ENCODE measurements around the gene RASGRF1. TPM values are rescaled to one million over a fixed set of nuclear protein-coding genes. Genes with fewer than 3 reads are reported as not detected.
A peak's percentile ranks its signal among the peaks of the same experiment; 100 is the strongest.

Gene RASGRF1
- total RNA-seq, 2 donors from 2014 or later, result not detected

DNA sequence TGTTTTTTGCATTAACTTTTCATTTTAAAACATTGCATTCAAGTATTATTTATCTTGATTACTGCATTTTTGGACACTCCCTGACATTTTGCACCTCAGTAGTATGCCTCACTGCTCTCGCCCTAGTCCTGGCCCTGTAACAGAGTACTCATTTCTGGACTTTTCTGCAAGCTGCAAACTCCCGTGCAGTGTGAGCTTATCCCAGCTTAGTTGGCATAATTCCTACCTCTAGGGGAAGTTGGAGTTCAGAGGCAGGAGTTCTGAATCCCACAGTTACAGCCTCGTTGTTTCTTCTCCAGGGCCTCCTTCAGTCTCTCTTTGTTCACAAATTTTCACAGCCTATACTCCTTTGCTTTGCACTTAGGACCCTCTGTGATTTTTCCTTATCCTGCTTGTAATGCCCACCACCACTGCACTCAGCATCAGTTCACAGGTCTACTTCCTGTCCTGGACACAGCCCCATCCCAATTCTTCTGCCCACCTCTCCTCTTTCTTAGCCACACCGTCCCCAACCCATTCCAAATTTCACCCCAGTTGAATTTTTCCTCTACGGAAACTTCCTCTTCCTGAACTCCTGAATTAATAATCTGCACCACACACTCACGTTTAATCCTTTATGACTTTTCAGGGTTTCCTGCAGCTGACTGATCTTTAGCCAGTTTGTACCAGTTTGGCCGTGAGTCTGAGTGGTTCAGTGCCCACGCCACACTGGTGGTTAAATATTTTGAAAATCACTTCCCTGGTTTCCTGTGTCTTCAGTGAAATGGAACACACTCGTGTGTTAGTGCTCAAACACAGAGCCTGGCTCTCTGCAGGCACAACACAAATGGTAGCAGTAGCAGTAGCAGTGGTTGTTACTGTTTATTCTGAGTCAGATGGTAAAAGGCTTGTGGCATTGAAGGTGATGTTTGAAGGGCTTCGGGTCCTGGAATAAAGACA, 139.4 kb downstream of the RASGRF1 start:
- intact Hi-C loops (cut with DNase I), result no loop called here
- ATAC-seq (peak; percentile 42 to 62), DNase-seq (no peak)

DNA sequence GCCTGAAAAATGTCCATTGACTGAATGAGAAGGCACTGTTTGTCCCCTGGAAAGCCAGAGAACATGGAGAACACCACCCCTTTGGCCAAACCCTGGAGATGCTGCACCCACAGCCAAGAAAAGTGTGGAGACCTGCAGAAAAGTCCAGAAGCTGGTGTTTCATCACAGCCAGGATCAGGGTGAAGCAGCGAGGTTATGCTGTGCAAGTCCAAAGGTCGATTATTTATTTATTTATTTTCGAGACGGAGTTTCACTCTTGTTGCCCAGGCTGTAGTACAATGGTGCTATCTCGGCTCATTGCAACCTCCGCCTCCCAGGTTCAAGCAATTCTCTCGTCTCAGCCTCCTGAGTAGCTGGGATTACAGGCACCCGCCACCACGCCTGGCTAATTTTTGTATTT, 140.2 kb downstream of the RASGRF1 start:
- DNase-seq (no peak), ATAC-seq (no peak)
- intact Hi-C loops (cut with DNase I), result no loop called here

DNA sequence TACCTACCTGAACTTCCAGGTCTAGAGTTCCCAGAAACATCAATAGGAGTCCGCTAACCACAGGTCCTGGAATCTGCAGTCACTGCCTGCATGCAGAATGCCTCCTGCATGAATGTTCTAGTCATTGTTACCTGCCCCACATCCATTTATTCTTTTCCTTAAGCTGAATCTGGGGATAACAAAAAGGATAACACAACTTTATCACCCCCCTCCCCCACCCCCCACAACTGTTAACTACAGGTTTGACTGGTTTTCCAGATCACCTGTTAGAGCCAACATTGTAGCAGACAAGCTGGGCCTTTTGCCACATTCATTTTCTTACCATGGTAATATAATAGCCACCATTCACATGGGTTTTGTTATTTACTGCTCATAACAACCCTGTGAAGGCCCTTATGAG, 141.1 kb downstream of the RASGRF1 start:
- ATAC-seq, result no peak
- DNase-seq, result no peak
- intact Hi-C loops (cut with DNase I), result no loop called here

DNA sequence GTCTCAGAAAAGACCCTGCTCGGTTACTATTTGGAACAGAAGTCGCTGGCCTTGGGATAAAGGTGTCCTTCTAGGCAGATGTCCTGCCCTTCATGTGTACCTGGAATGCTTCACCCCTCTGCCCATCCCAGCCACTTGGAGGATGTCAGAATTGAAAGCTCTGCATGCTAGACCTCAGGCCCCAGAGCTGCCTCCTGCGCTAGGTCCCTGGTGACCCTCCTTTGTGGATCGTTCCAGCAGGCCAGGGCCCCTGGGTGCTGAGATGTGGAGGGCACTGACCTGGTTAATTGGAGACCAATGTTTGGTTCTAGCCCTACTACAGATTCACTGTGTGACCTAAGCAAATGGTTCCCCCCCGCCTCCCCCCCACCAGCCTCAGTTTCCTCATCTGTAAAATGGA, 143.1 kb downstream of the RASGRF1 start:
- DNase-seq, result no peak
- intact Hi-C loops (cut with DNase I), result no loop called here

DNA sequence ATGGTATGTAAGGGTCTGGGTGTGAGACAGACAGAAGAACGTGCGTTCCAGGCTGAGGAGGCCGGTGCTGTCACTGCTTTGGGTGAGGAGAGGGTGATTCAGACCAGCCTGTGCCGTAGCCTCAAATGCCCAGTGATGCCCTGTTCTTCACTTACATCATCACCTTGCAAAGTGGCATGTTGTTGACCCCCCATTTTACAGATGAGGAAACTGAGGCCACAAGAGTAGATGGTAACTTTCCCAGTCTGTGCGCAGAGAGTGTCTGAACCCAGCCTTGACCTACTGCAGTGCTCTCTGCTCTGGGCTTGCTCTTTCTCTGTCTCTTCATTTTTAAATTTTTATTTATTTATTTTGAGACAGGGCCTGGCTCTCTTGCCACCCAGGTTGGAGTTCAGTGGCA, 144.1 kb downstream of the RASGRF1 start:
- DNase-seq (no peak), ATAC-seq (no peak)
- intact Hi-C loops (cut with DNase I), result no loop called here

More for the DNA sequence above, 143.1 kb downstream of the RASGRF1 start:
- ATAC-seq, result no peak

DNA sequence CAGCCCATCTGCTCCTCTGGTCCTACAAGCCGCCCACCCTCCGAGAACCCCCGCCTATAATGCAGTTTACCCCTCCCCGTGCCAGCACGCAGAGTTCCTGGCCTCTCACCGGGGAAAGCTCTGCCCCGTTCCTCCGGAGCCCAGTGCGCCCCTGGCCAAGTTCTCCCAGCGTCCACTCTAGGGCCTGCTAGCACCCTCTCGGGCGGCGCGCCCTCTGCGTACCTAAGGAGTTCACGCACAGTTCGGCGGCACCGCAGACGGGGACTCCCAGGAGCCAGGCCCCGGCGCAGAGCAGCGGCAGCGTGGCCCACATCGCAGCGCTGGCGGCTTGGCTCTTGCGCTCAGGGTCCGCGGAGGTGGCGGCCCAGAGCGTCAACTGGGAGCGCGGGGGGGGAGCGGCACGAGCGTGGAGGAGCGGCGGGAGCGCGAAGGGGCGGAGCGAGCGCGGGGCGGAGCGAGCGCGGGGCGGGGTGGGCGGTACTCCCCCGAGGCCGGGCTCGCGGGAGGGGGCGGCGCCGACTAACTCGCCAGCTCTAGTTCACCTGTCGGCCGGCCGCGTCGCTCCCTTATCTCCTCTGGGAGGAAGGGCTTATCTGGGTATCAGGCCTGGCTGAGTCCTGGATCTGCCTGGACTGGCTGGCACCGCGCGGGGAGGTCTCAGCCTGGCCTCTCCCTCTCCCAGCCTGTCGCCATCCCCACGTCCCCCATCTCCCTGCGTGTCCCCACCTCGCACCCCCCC, 145.7 kb downstream of the RASGRF1 start, which contains the start of gene CTSH:
Gene CTSH (minus strand): TSS at position 378 of the 739 bp plus-strand sequence. CDS start 65 bp downstream, at position 313.
- DNase-seq (peak; percentile 83), ATAC-seq (peak; percentile 95 to 97)
- intact Hi-C loops (cut with DNase I), result no loop called here

DNA sequence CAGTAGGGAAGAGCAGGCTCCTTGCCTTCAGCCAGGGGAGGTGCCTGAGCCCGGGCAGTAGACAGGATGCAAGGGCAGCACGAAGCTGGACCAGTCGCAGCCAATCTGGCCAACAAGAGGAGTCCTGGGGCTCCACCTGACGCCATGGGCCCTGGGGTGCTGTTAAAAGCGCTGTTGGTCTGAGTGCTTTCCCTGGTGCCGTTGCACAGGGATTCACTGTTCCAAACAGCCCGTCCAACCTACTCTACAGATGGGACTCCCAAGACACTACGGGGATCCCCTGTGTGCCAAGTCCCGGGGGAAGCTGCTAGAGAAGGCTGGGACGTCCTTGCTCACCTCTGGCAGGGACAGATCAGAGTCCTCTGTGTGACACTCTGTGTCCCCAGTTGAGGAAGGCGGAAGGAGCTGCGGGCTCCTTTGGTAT, 146.4 kb downstream of the RASGRF1 start:
- DNase-seq (no peak), ATAC-seq (peak; percentile 21 to 37)
- intact Hi-C loops (cut with DNase I), result no loop called here

DNA sequence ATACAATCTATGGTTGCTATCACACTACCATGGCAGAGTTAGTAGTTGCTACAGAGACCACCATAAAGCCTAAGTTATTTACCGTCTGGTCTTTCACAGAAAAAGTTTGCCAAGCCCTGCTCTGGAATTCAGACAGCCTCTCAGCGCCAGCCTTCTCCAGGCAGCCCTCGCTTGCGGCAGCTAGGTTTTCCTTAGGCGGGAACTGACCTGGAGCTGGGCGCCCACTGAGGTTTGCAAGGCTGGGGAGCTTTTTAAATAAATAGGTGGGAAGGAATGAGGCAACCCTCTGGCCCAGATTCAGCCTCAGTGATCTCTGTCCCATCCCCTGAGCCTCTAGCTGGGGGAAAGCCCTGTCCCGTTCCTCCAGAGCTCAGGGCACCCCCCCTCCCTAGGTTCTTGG, 146.9 kb downstream of the RASGRF1 start:
- no peak for DNase-seq
- ATAC-seq, result no peak
- intact Hi-C loops (cut with DNase I), result no loop called here

DNA sequence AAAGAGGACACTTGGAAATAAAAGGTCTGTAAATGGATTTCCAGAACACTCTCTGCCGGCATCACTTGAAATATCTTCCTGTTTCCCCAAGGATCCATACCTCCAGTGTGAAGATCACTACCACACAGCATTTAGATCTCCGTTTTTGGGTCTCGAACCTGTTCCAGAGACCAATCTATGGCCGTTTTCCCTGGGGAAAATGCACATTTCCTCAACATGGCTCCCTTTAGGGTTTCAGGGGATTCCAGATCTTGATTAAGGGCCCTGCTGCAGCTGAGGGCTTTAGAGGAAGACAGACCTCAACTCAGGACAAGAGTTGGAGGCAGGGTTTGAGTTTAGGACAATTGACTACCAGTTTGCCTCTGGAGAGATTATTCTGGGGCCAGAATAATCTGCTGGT, 147.8 kb downstream of the RASGRF1 start:
- DNase-seq (no peak), ATAC-seq (no peak)
- intact Hi-C loops (cut with DNase I), result no loop called here

DNA sequence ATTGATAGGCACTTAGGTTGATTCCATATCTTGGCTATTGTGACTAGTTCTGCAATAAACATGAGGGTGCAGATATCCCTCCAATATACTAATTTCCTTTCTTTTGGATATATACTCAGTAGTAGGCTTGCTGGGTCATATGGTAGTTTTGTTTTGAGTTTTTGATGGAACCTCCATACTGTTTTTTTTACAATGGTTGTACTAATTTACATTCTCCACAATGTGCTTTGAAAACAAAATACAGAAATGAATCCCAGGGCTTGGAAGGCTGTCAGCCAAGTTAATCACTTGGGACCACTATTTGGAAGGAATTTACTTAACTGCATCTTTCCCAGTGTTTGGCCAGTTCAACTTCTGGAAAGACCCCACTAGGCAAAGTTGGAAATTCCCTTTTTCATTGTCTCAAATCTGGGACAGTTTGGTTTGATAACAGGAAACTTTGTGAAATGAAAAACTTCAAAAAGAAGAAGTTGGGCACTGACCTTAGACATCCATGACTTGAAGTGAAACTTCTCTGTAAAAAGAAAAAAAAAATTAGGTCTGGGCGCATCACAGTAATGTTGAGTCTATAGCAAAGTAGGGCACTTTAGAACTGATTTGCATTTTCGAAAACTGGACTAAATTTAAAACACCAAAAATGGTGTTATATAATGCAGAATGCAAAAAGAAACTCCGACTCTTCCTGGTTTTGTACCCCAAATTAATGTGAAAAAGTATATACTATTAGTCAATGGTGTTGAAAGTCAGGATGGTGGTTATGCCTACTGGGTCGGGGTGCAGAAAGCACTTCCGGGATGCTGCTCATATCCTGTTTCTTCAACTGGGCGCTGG, 151.7 kb downstream of the RASGRF1 start:
- ATAC-seq (no peak), DNase-seq (no peak)
- intact Hi-C loops (cut with DNase I), result no loop called here

DNA sequence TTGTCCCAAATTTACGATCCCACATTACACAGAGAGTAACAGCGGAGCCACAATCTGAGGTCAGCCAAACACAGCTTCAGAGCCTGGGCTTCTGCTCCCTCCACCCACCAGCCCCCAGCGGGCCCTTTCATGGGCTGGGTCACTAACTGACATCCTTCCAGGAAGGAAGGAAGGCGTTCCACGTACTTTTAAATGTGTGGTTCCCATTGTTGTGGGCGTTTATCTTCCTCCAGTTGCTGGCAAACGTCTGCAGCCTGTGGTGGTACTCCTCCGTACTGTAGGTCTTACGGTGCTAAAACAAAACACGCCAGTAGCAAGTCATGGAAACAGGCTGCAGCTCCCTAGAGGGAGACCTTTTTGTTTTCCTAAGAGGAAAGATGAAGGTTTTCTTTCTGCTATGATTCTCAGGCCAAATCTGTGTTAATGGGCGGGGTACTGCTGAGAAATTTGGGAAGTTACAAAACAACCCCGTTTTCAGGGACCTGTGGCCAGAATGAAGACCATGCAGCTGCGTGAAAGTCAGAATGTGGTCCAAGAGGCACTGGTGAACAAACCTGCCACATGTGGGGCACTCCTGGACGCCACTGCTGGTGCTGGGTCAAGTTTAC, 153.3 kb downstream of the RASGRF1 start:
- ATAC-seq, result peak; percentile 43 to 66
- intact Hi-C loops (cut with DNase I), result no loop called here
- peak; percentile 72 for DNase-seq

DNA sequence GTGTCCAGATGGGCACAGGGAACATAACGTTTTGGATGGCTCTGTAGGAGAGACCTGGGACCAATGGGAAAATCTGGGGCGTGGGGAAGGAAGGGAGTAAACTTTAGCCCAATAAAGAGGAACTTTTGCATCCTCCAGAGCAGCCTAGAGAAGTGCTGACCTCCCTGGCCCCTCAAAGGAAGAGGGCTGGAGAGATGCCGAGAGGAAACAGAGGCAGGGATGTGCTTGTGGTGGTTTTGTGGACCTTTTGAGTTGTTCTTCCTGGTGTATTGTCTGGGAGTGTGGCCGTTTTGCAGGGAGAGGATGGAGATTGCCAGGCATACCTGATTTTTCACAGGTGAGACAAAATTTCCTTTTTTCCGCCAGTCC, 155.9 kb downstream of the RASGRF1 start:
- intact Hi-C loops (cut with DNase I), result no loop called here
- ATAC-seq, result no peak
- DNase-seq, result no peak

DNA sequence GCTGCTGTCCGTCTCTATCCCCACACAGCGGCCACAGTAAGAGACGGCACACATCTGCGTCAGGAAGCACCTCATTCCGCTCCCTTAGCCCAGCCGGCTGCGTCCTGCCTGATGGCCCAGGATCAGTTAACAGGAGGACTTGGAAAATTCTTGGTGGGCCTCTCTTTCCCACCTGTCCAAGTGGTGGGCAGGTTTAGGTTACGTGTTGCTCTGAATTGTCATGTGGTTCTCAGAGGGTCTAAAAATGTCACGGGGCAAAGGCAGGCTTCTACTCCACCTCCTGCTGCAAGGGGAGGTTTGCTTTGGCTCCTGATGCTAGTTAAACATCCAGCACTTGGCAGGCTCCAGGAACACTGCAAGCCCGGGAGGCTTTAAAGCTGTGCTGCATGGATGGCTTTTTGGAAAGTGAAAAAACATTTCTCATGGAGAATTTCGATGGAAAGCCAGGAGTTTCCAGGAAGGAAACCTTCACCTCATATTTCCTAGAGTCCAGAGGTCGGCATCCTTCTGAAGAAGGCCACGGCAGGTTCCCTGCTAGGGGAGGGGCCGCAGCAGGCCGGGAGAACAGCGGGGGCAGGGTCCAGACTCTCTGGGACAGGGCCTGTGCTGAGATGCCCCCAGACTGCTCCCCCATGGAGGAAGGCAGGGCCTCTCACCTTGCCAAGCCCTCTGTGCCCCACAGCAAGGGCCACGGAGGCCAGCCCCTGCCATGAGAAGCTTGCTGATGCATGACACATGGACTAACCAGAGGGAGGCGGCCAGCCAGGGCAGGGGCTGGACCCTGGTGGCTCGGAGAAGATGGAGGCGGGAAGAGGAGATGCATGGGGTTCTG, 156.5 kb downstream of the RASGRF1 start:
- ATAC-seq, result peak; percentile 24 to 43
- intact Hi-C loops (cut with DNase I), result no loop called here
- DNase-seq, result peak; percentile 59

DNA sequence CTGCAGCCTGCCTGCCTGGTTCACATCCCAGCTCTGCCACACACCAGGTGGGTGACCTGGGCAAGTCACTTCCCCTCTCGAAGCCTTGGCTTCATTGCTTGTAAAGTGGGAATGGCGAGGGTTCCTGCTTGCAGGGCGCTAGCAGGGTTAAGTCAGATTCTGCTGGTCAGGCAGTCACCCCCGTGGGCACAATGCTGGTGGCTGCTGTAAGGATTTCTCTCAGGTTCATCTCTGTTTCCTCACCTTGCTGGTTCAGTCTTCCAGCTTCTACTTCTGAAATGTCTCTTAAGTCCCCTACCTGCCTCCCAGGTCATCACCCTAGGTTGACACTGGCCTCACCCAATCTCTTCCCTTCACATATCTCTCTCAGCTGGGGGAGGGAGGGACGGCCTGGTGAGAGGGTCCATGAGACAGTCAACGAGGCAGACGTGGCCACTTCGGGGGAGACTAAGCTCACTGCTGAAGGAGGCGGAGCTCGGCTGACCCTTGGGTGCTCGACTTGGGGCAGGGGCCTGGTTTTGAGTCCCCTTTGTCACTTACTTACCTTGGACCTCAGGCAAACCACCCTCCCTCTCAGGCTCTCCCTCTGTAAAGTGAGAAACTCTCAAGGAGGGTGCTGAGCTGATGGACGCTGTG, 157.3 kb downstream of the RASGRF1 start:
- ATAC-seq, result no peak
- intact Hi-C loops (cut with DNase I), result no loop called here

DNA sequence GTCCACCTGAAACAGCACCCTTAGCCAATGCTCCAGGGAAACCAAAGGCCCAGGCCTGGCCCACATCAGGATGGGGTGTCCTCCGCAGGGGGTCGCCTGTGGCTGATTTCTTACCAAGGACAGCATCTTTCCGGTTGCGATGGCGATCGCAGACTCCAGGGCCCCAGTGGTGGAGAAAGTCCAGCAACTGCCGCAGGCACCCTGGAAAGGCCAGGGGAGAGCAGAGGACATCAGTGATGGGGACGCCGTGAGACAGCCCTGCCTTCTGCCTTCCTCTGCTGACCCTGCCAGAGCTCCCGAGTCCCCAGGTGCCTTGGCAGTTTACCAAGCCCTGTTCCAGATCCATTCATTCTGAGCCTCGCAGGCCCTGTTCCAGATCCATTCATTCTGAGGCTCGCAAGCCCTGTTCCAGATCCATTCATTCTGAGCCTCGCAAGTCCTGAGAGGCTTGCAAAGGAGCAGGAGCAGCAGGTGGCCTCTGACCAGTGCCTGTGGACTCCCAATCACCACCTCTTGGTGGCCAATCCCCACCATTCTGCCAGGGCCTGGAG, 158.2 kb downstream of the RASGRF1 start:
- intact Hi-C loops (cut with DNase I), result no loop called here
- DNase-seq, result no peak

More for the DNA sequence above, 157.3 kb downstream of the RASGRF1 start:
- DNase-seq, result no peak

DNA sequence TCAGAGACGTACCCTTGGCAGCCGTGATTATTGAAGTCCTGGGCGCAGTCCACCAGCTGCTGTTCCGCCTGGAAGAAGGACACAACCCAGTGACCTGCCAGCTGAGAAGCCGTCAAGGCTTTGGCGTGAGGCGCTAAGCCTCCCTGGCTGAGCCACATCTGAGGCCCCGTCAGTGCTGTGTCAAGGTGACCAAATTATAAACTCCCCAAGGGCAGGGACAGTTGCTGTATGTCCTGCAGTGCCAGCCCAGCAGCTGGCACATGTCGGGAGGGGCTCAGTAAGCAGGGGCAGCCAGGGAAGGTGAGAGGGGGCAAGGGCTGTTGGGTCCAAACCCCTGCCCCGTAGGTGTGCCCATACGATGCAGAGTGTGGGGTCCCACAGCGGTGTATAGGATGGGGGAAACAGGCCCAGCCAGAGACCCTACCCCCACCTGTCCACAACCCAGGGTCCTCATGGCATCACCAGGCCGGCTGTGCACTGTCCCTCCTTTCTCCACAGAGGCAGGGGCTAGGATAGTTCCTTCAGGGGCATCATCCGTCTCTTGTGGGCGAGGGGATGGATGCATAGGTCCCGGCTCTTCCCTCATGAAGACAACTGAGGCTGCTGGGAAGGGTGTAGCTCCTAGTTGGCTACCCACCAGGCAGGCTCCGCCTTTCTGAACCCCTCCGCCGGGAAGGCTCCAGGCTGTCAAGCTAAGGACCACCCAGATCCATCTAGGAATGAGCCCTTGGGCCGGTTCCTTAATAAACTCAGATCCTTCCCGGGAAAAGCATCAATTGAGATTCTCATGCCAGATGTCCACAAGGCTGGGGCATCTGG, 158.9 kb downstream of the RASGRF1 start:
- ATAC-seq (peak in 1 of 2 donors; percentile 14), DNase-seq (no peak)
- intact Hi-C loops (cut with DNase I), result no loop called here

More for the DNA sequence above, 158.2 kb downstream of the RASGRF1 start:
- no peak for ATAC-seq

Data from left cardiac atrium (tissue), 4 donors.